Right lobe of liver (tissue), 6 donors: ENCODE data around the gene KREMEN1. TPM values are rescaled to one million over a fixed set of nuclear protein-coding genes. Genes with fewer than 3 reads are reported as not detected.

ENCODE experiments used
- ATAC-seq, 4 donors: fragments of 200-7000 bp; cut with Tn5 transposase; one replicate each; pipeline ENCODE4 v1.9.1; 2020; ENCODE audit warnings: mild to moderate bottlenecking in 4 of 4, moderate library complexity in 4 of 4
- DNase-seq, 3 donors: peaks; one replicate each; pipeline ENCODE4 v3.0.0-alpha.2; 2020
- H3K27ac ChIP-seq, 3 donors: fragments of 200-600 bp; one replicate each; pipeline ENCODE4 v1.8.0; 2022
- H3K27me3 ChIP-seq, 2 donors: fragments of 200-600 bp; one replicate each; pipeline ENCODE4 v1.8.0; 2022
- H3K36me3 ChIP-seq, 4 donors: fragments of 200-600 bp; sonication (generic) in 1 of 4; one replicate each; pipeline versions ENCODE4 v1.5.1 to v1.8.0; 2017 to 2022; ENCODE audit warnings: control low read depth in 1 of 4
- H3K4me1 ChIP-seq, 4 donors: fragments of 200-600 bp; sonication (generic) in 1 of 4; one replicate each; pipeline versions ENCODE4 v1.5.1 to v1.8.0; 2017 to 2022; ENCODE audit warnings: control low read depth in 1 of 4
- H3K4me3 ChIP-seq, 3 donors: fragments of 200-600 bp; one replicate each; pipeline ENCODE4 v1.8.0; 2022
- H3K9me3 ChIP-seq, 4 donors: fragments of 200-600 bp; sonication (generic) in 1 of 4; one replicate each; pipeline versions ENCODE4 v1.5.1 to v1.8.0; 2017 to 2022; ENCODE audit warnings: control low read depth in 1 of 4
- CTCF ChIP-seq, 4 donors: fragments of 200-600 bp in 3 of 4; fragments of 450-650 bp in 1 of 4; IDR thresholded peaks; one replicate each; pipeline versions ENCODE4 v1.5.1 to v1.8.0; 2016 to 2022; ENCODE audit warnings: antibody characterized with exemption in 4 of 4, mild to moderate bottlenecking in 2 of 4
- POLR2A ChIP-seq: fragments of 450-650 bp; IDR thresholded peaks from one replicate; pipeline ENCODE4 v1.6.1; 2017; ENCODE audit warnings: antibody characterized with exemption, mild to moderate bottlenecking
- whole genome bisulfite sequencing: methylation state at CpG from one replicate; pipeline ENCODE4 v1.1.6; 2018; ENCODE audit warnings: low coverage, low lambda C conversion rate; ENCODE audit not compliant: insufficient coverage; ENCODE audit errors: missing lambda C conversion rate; 5-methylcytosine and 5-hydroxymethylcytosine counted together
- intact Hi-C, 2 donors: fragments of 100-400 bp; cut with DNase I; formaldehyde crosslinking; loops; one replicate each; pipeline versions ENCODE4 v1.11.2 to v1.14.1; 2022
- total RNA-seq, 6 experiments: library from RNA; depleted of rRNA in 2 of 6; stranded (reverse); fragments of >200 nt in 2 of 6; fragmentation: NEBNext Ultra II Directional in 3 of 6; extraction: Animal tissue kit (Norgen Biotek cat#: 25700) in 3 of 6; gene quantifications; one replicate each; pipeline versions ENCODE4 v1.1.0 to v1.2.4, GENCODE V29; 2016 to 2023
- donor health status: DM: no; HTN: yes; CAD: no.
- donor health status: DM: no; HTN: no; CAD: no.
- donor health status: DM: no; HTN: no; CAD: no.
- donor health status: DM: no; HTN: yes; CAD: no.
- donor health status: DM: no; HTN: yes; CAD: no.

Gene KREMEN1
- total RNA-seq, 6 experiments from 2014 or later = 1.7 to 6.7 (median 3.0) TPM

GRCh38 chr22:29150701-29151100, 77.9 kb downstream of the KREMEN1 start:
- peak overlapping the region in 1 of 3 donors; percentile 13 for H3K27ac ChIP-seq
- no peak for DNase-seq

GRCh38 chr22:29151316-29151715, 78.5 kb downstream of the KREMEN1 start:
- H3K27ac ChIP-seq = peak overlapping the region in 1 of 3 donors; percentile 13
- H3K27me3 ChIP-seq = no peaks in the 10 kb centered on the region
- 91% methylated on average over 7 of the region's 7 CpGs for WGBS
- no peak for ATAC-seq
- no peaks in the 10 kb centered on the region for H3K36me3 ChIP-seq
- H3K4me3 ChIP-seq = no peak overlapping the region
- no peak for TF ChIP-seq CTCF (IDR thresholded peaks at IDR 0.05)
- no peak for TF ChIP-seq POLR2A
- DNase-seq = no peak
- peaks cover 0 to 5% (median 0%) of the 10 kb centered on the region in 4 donors for H3K4me1 ChIP-seq
- H3K9me3 ChIP-seq = no peaks in the 10 kb centered on the region
- intact Hi-C loops = loop anchor here (10.0 kb wide), 2 partner anchors 97 to 297 kb away; no protein-coding TSS in a partner anchor

More at GRCh38 chr22:29150701-29151100, 77.9 kb downstream of the KREMEN1 start:
- Histone ChIP-seq H3K4me3 (no peak overlapping the region), H3K27me3 (no peaks in the 10 kb centered on the region), H3K36me3 (no peaks in the 10 kb centered on the region), H3K4me1 (peaks cover 0 to 5% (median 0%) of the 10 kb centered on the region in 4 donors), H3K9me3 (no peaks in the 10 kb centered on the region)
- 93% methylated on average over 2 of the region's 9 CpGs for WGBS
- no peak for TF ChIP-seq CTCF (IDR thresholded peaks at IDR 0.05)
- no peak for TF ChIP-seq POLR2A
- ATAC-seq = no peak
- intact Hi-C loops = loop anchor here (10.0 kb wide), 2 partner anchors 96 to 296 kb away; no protein-coding TSS in a partner anchor

GRCh38 chr22:29152045-29152953, 79.5 kb downstream of the KREMEN1 start:
- Histone ChIP-seq H3K27me3 (no peaks in the 10 kb centered on the region), H3K9me3 (no peaks in the 10 kb centered on the region), H3K4me1 (peaks cover 0 to 5% (median 0%) of the 10 kb centered on the region in 4 donors), H3K4me3 (no peak overlapping the region), H3K27ac (peak overlapping the region in 2 of 3 donors; percentile 55 to 64), H3K36me3 (no peaks in the 10 kb centered on the region)
- peak; percentile 40 to 52 (median 50) for ATAC-seq
- TF ChIP-seq POLR2A = no peak
- no peak for TF ChIP-seq CTCF (IDR thresholded peaks at IDR 0.05)
- intact Hi-C loops = loop anchor here (10.0 kb wide), 2 partner anchors 97 to 297 kb away; no protein-coding TSS in a partner anchor
- WGBS = 53% methylated on average over 10 of the region's 13 CpGs
- DNase-seq = no peak

GRCh38 chr22:29152954-29153719, 80.3 kb downstream of the KREMEN1 start:
- TF ChIP-seq CTCF (IDR thresholded peaks at IDR 0.05) = no peak
- TF ChIP-seq POLR2A = no peak
- no peaks in the 10 kb centered on the region for H3K27me3 ChIP-seq
- no peaks in the 10 kb centered on the region for H3K9me3 ChIP-seq
- intact Hi-C loops = loop anchor here (10.0 kb wide), 2 partner anchors 98 to 298 kb away; no protein-coding TSS in a partner anchor
- H3K4me1 ChIP-seq = peaks cover 0 to 5% (median 0%) of the 10 kb centered on the region in 4 donors
- DNase-seq (no peak), ATAC-seq (no peak)
- WGBS = 80% methylated on average over 12 of the region's 12 CpGs
- H3K36me3 ChIP-seq = no peaks in the 10 kb centered on the region
- peak overlapping the region in 2 of 3 donors; percentile 55 to 64 for H3K27ac ChIP-seq
- H3K4me3 ChIP-seq = no peak overlapping the region
